AML-193 (cell line): Measurements from ENCODE around the gene DNAJB13.

ENCODE experiments used
- DNase-seq, 2 experiments: peaks; one replicate each; lab custom pipeline; 2025; lab: John Stamatoyannopoulos, UW

DNAJB13 gene

GRCh38 chr11:74000307-74001133, 49.7 kb downstream of the DNAJB13 start:
- no peak for DNase-seq

- DNase-seq = no peak
These were observed 51.0 kb downstream of the DNAJB13 start for GRCh38 chr11:74001822-74002286.

GRCh38 chr11:74002832-74003231, 52.0 kb downstream of the DNAJB13 start:
- no peak for DNase-seq

- no peak for DNase-seq
These were observed 53.3 kb downstream of the DNAJB13 start for GRCh38 chr11:74004046-74004695.

GRCh38 chr11:74004759-74005615, 54.2 kb downstream of the DNAJB13 start:
- no peak for DNase-seq

GRCh38 chr11:74005721-74006517, 55.1 kb downstream of the DNAJB13 start:
- no peak for DNase-seq

GRCh38 chr11:74006743-74007304, 56.0 kb downstream of the DNAJB13 start:
- no peak for DNase-seq

- DNase-seq = no peak
These were observed 57.0 kb downstream of the DNAJB13 start for GRCh38 chr11:74007691-74008372.

- no peak for DNase-seq
These were observed 57.8 kb downstream of the DNAJB13 start, which contains the start of gene UCP3 for GRCh38 chr11:74008373-74009229. Gene UCP3, minus strand, starts transcription at chr11:74009085. Its CDS starts 2,043 bp downstream, at chr11:74007042.

- DNase-seq = no peak
These were observed 58.4 kb downstream of the DNAJB13 start for GRCh38 chr11:74009230-74009547.

- no peak for DNase-seq
These were observed 59.0 kb downstream of the DNAJB13 start for GRCh38 chr11:74009675-74010305.

GRCh38 chr11:74010306-74011300, 59.8 kb downstream of the DNAJB13 start:
- DNase-seq = no peak

- no peak for DNase-seq
These were observed 60.7 kb downstream of the DNAJB13 start for GRCh38 chr11:74011360-74012073.

- no peak for DNase-seq
These were observed 61.4 kb downstream of the DNAJB13 start for GRCh38 chr11:74012074-74012809.

GRCh38 chr11:74013141-74013540, 62.3 kb downstream of the DNAJB13 start:
- DNase-seq = no peak

GRCh38 chr11:74014880-74015279, 64.1 kb downstream of the DNAJB13 start:
- no peak for DNase-seq
